HG02943 (cell line): ENCODE data around the gene RBL1.
"Not testable (repeated sequence)": the region's sequence is repeated elsewhere in the genome, so short reads cannot be mapped to it uniquely, and the experiment has no call there.

Source experiments
- ATAC-seq: cut with Tn5 transposase; IDR thresholded peaks from one replicate; pipeline ENCODE4 v1.9.1; 2021; ENCODE audit warnings: mild to moderate bottlenecking, low read depth, moderate library complexity; ENCODE audit not compliant: unreplicated experiment

Gene RBL1

DNA sequence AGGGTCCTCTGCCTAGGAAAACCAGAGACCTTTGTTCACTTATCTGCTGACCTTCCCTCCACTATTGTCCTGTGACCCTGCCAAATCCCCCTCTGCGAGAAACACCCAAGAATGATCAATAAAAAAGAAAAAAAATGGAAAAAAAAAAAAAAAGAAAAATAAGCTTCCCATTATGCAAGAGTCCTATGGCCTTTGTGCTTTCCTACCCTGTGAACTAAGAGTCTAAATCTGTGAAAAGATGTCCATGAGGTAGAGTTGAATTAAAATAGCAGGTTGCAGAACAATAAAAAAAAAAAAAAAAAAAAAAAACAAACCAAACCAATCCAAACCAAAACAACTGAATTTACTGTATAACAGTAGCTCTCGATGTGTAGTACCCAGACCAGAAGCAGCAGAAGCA lies 94.2 kb downstream of the RBL1 start:
- ATAC-seq = not testable (repeated sequence)

DNA sequence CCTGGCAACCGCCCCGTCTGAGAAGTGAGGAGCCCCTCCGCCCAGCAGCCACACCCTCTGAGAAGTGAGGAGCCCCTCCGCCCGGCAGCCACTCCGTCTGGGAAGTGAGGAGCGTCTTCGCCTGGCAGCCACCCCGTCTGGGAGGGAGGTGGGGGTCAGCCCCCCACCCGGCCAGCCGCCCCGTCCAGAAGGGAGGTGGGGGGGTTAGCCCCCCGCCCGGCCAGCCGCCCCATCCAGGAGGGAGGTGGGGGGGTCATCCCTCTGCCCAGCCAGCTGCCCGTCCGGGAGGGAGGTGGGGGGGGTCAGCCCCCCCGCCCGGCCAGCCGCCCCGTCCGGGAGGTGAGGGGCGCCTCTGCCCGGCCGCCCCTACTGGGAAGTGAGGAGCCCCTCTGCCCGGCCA lies 95.6 kb downstream of the RBL1 start:
- ATAC-seq = not testable (repeated sequence)

DNA sequence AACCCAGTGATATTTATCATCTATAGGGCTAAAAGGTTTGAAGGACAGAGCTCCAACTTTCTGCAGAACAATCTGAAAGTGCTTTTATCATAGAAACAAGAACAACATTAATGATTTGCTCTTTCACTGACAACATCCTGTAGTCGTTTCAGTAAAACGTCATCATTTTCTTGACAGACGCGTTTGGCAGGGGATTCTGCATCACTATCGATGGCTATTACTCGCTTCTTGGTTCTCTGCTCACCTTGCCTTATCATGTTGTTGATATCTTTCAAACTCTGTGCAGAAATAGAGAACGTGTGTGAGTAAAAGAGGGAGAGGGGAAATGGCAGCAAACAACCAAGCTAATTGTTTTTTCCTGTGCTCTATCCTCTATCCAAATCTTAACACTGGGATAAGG lies 97.1 kb downstream of the RBL1 start:
- ATAC-seq = no peak

DNA sequence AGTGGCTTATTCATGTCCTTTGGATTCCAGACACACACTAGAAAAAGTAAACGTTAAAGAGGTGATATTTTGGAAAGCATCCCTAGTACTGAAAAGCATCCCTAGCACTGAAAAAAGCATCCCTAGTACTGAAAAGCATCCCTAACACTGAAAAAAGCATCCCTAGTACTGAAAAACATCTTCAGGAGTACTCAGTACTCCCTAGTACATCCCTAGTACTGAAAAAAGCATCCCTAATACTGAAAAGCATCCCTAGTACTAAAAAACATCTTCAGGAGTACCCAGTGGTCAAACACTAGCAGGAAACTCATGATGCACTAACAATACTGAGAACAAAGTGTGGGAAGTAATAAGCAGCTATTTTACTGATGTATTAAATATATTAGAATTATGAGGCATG lies 98.7 kb downstream of the RBL1 start:
- no peak for ATAC-seq

DNA sequence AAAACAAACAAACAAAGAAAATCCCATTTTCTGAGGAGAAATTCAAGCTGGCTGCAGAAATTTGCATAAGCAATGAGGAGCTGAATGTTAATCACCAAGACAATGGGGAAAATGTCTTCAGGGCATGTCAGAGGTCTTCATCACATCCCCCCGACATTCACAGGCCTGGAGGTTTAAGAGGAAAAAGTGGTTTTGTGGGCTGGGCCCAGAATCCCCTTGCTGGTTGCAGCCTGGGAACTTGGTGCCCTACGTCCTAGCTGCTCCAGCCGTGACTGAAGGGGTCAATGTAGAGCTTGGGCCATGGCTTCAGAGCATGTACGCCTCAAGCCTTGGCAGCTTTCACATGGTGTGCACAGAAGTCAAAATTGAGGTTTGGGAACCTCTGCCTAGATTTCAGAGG lies 101.6 kb downstream of the RBL1 start:
- ATAC-seq = not testable (repeated sequence)

DNA sequence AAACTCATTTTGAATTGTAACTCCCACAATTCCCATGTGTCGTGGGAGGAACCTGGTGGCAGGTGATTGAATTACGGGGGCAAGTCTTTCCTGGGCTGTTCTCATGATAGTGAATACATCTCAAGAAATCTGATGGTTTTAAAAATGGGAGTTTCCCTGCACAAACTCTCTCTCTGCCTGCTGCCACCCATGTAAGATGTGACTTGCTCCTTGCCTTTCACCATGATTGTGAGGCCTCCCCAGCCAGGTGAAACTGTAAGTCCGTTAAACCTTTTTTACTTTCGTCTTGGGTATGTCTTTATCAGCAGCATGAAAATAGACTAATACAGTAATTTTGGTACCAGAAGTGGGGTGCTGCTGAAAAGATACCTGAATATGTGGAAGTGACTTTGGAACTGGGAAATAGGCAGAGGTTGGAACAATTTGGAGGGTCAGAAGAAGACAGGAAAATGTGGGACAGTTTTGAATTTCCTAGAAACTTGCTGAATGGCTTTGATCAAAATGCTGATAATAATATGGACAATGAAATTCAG lies 102.9 kb downstream of the RBL1 start:
- no peak for ATAC-seq

DNA sequence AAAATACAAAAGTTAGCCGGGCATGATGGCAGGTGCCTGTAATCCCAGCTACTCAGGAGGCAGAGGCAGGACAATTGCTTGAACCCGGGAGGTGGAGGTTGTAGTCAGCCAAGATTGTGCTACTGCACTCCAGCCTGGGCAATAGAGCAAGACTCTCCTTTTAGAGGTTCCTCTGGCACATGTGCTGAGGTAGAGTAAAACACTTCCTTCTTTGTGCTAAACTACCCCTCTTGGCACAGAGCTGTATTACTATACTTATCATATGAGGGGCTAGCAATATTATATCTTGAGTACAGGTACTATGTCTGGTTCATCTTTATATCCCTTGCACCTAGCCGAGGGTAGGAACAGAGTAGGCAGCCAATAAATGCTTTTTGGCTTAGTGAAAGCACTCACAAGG lies 104.1 kb downstream of the RBL1 start:
- no peak for ATAC-seq

DNA sequence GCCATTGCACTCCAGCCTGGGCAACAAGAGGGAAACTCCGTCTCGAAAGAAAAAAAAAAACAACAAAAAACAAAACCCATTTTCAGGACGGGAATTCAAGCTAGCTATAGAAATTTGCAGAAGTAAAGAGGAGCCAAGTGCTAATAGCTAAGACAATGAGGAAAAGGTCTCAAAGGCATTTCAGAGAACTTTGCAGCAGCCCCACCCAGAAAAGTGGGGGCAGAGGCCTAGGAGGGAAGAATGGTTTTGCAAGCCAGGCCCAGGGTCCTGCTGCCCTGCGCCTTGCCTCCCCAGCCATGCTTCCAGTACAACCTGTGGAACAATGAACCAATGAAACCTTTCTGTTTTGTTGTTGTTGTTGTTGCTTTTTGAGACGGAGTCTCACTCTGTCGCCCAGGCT lies 106.0 kb downstream of the RBL1 start:
- no peak for ATAC-seq

DNA sequence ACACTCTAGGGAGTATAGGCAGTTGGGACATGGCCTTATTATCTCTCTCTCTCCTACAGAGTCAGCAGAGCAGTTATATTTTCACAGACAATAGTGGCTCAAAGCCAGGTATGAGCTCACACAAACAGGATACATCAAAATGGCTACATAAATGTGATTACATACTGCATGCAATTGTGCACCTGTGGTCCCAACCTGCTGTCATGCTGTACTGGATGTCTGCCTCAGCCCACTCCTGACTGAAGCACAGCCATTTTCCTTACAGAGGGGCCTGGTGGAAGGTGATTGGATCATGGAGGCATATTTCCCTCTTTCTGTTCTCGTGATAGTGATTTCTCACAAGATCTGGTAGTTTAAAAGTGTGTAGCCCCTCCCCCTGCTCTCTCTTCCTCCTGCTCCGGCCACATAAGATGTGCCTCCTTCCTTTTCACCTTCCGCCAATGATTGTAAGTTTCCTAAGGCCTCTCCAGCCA lies 107.3 kb downstream of the RBL1 start:
- no peak for ATAC-seq

DNA sequence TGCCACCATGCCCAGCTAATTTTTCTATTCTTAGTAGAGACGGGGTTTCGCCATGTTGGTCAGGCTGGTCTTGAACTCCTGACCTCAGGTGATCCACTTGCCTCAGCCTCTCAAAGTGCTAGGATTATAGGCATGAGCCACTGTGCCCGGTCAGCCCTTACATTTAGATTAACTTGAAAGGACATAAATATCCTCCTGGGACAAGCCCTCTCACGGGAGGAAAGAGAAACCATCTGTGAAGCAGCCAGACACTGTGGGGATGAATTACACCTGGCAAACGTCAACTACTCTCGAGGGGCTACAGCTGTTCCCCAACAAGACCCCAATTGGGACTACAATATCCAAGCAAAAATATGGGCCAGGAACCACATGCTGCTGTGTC lies 111.5 kb downstream of the RBL1 start:
- no peak for ATAC-seq

DNA sequence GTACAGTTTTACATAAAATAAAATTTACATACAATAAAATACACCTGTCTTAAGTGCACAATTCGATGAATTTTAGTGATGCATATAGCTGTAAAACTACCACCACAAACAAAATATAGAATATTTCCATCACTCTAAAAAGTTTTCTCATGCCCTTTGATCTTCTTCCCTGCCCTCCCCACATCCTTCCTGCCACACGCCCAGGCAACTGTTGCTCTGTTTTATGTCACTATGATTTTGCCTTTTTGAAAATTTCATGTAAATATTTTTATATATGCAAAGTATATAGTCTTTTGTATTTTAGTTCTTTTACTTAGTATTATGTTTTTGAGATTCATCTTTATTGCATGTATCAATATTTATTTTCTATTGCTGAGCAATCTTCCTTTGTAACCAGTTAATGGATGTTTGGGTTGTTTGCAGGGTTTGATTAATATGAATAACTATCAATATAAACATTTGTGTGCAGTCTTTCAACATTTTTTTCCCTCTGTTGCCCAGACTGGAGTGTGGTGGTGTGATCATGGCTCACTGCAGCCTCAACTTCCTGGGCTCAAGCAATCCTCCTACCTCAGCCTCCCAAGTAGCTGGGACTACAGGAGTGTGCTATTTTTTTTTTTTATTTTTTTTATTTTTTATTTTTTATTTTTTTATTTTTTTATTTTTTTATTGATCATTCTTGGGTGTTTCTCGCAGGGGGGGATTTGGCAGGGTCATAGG lies 120.5 kb downstream of the RBL1 start:
- ATAC-seq = no peak

DNA sequence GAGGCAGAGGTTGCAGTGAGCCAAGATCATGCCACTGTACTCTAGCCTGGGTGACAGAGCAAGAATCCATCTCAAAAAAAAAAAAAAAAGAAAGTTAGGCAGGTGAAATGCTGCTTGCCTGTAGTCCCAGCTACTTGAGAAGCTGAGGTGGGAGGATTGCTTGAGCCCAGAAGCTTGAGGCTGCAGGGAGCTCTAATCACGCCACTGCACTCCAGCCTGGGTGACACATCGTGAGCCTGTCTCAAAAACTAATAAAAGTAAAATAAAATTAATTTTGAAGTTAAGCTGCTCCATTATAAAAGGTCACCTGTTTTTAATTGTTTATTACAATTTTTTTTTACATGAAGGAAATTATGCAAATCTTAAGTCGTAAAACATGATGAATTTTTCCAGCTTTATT lies 121.1 kb downstream of the RBL1 start:
- no peak for ATAC-seq

DNA sequence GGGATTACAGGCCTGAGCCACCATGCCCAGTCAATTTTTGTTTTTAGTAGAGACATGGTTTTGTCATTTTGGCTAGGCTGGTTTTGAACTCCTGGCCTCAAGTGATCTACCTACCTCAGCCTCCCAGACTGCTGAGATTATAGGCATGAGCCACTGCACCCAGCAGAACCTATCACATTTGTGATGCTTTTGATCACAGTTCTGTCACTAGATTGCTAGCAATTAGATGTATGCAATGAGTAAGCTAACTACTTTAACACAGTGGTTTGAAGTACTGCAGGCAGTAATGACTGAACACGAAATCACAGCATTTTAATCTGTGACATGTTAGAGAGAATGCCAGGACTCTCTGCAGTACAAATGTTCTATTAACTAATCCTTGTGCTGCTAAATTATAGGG lies 124.7 kb downstream of the RBL1 start:
- no peak for ATAC-seq

DNA sequence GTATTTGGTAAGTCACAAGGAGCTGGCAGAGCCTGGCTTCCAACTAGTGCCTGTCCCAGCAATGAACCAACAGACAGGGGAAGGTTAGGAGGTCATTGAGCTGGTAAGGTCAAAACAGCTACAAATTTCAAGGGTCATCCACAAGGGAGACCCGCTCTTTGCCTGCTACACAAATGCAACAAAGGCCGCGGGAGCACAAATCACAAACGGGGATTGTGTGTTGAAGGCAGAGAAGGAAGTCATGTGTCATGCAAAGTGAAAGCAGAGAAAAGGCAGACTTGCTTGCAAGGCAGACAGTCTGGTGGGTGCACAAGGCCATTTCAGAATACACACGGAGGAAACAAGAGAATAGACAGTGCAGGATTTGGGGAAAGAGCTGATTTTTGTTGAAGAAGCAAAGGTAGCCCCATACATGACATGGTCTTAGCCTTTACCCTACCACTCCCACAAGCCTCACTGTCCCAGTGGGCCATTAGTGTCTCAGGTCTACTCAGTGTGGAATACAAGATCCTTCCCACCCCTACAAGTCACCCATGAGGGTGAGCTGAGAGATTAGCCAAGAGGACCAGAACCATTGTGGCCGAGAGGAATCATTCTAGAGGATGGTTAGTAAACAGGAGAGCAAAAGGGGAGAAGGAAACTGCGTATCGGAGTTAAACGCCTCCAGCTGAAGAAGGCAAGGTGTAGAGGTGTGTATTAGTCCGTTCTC lies 126.2 kb downstream of the RBL1 start:
- ATAC-seq = no peak

DNA sequence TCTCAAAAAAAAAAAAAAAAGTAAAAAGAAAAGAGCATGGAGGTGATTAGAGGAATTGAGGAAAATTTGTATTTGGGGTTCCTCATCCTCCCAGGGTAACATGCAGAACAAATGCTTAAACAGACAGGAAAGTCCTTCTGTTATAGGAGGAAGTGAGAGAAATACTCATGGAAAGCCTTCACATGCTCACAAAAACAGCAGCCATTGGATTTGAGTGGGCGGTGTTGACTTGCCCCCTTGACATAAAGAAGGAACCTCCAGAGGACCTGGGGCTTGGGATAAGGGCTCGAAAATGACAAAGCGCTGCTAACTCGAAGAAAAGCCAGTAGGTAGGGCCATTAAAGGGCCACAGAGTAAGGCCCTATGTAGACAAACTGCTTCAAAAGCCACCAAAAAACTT lies 126.7 kb downstream of the RBL1 start:
- no peak for ATAC-seq

DNA sequence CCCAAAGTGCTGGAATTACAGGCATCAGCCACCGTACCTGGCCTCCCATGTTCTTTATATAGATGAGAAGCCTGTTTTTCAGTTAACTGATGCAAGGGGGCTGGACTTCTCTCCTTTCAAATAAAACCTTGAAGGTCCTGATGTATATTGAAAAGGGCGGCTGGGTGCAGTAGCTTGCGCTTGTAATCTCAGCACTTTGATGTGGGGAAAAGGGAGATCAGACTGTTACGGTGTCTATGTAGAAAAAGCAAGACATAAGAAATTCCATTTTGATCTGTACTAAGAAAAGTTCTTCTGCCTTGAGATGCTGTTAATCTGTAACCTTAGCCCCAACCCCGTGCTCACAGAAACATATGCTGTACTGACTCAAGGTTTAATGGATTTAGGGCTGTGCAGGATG lies 128.2 kb downstream of the RBL1 start:
- ATAC-seq = no peak

DNA sequence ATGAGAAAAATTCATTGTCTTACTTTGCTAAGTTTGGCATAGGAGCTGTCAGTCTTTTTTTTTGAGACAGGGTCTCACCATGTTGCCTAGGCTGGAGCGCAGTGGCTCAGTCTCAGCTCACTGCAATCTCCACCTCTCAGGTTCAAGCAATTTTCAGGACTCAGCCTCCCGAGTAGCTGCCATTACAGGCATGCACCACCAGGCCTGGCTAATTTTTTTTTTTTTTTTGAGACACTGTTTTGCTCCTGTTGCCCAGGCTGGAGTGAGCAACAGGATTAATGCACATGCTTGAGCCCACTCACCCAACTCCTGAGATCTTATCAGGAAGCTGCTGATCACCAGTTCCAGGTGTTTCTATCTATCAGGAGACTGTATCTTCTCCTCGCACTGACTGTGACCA lies 128.8 kb downstream of the RBL1 start:
- not testable (repeated sequence) for ATAC-seq

DNA sequence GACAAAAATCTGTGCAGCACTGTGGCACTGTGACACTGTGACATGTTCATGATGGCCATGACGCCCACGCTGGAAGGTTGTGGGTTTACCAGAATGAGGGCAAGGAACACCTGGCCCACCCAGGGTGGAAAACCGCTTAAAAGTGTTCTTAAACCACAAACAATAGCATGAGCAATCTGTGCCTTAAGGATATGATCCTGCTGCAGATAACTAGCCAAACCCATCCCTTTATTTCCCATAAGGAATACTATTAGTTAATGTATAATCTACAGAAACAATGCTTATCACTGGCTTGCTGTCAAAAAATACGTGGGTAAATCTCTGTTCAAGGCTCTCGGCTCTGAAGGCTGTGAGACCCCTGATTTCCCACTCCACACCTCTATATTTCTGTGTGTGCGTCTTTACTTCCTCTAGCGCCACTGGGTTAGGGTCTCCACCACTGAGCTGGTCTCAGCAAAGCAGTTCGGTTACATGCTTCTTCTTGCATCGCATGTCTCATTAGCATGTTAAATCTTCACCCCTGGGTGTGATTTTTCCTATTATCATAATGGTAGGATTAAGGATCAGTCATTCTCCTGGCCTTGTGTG lies 133.3 kb downstream of the RBL1 start:
- ATAC-seq = not testable (repeated sequence)

DNA sequence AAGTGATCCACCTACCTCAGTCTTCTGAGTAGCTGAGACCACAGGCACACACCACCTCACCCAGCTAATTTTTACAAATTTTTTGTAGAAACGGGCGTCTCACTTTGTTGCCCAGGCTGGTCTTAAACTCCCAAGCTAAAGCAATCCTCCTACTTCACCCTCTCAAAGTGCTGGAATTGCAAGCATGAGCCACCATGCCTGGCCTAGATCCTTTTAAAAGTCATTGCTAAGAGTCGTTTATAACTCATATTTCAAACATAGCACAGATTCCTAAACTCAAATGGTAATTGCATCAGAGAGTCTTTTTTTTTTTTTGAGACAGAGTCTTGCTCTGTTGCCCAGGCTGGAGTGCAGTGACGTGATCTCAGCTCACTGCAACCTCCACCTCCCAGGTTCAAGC lies 136.6 kb downstream of the RBL1 start:
- no peak for ATAC-seq

DNA sequence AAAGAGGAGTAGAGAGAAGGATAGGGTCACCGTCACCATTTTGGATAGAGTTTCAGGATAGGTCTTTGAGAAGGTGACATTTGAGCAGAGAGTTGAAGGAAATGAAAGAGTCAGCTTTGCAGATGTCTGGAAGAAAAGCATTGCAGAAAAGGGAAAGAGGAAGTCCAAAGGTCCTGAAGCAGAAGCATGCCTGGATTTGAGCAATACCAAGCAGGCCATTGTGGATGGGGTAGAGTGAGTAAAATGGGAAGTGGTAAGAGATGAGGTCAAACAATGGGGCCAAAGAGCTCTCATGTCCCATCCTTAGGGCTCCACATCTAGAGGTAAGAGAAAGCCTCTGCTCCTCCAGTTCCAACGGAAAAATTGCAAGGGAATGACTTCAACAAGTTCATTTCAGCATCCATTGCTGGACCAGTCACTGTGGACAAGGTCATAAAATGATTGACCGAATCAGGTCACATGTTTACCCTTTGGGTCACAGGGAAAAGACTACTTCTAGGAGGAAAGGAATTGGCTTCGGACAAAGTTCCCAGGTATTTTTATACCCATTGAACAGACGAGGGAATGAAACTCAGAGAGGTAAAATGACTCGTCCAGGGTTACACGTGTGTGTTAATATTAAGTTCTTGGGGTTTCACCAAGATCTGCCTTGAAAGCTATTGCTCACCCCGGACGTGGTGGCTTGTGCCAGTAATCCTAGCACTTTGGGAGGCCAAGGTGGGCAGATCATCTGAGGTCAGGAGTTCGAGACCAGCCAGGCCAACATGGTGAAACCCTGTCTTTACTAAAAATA lies 137.7 kb downstream of the RBL1 start:
- ATAC-seq = no peak

DNA sequence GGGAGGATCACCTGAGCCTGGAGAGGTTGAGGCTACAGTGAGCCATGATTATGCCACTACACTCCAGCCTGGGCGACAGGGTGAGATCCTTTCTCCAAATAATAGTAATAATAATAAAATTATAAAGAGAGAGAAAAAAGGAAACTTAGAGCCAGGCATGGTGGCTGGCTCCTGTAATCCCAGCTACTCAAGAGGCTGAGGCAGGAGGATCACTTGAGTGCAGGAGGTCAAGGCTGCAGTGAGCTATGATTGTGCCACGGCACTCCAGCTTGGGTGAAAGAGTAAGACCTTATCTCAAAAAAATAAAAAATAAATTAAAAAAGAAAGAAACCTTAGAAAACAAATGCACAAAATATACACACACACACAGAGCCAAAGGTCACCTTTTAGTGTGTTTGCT lies 139.1 kb downstream of the RBL1 start:
- ATAC-seq = no peak
